HepG2 (cell line): ENCODE measurements around the gene USP9Y.

Experiments
- BRF2 ChIP-seq: sonication (generic); formaldehyde crosslinking; IDR thresholded peaks from 2 replicates; pipeline ENCODE4 v1.8.1; 2022; ENCODE audit warnings: mild to moderate bottlenecking, missing genetic modification reagents
- CTCF ChIP-seq: sonication (generic); formaldehyde crosslinking; IDR thresholded peaks from 2 replicates; pipeline ENCODE4 v1.5.0; 2020; ENCODE audit warnings: mild to moderate bottlenecking, missing genetic modification reagents, moderate library complexity
- GMEB1 ChIP-seq: sonication (generic); formaldehyde crosslinking; IDR thresholded peaks from 2 replicates; pipeline ENCODE4 v1.5.1; 2020; ENCODE audit warnings: missing genetic modification reagents, mild to moderate bottlenecking, borderline replicate concordance
- POLR2AphosphoS5 ChIP-seq: IDR thresholded peaks from 2 replicates; pipeline ENCODE4 v1.6.1; 2012; ENCODE audit warnings: low read depth, low read length
- ZMAT3 ChIP-seq: sonication (generic); formaldehyde crosslinking; conservative IDR thresholded peaks from 2 replicates; pipeline ENCODE4 v1.7.0; 2021; ENCODE audit warnings: missing genetic modification reagents
- ZNF687 ChIP-seq: sonication (generic); formaldehyde crosslinking; IDR thresholded peaks from 2 replicates; pipeline ENCODE4 v1.5.1; 2020; ENCODE audit warnings: mild to moderate bottlenecking, missing genetic modification reagents, moderate library complexity
- ZNF879 ChIP-seq: sonication (generic); formaldehyde crosslinking; IDR thresholded peaks from 2 replicates; pipeline ENCODE4 v1.8.1; 2023; ENCODE audit warnings: missing genetic modification reagents

- TF ChIP-seq ZMAT3 (CRISPR knock-in tag) (no peak), ZNF687 (CRISPR knock-in tag) (no peak), BRF2 (CRISPR knock-in tag) (no peak), GMEB1 (CRISPR knock-in tag) (no peak), CTCF (CRISPR knock-in tag) (no peak), ZNF879 (CRISPR knock-in tag) (no peak), POLR2AphosphoS5 (no peak)
These were observed 14.3 kb downstream of the USP9Y start for GRCh38 chrY:12715376-12715775.
